NCI-H1105 treated with DMSO at 0.1 percent for 48 hours (cell line): ENCODE measurements around the gene TSPEAR.
"Not testable (repeated sequence)": the region's sequence is repeated elsewhere in the genome, so short reads cannot be mapped to it uniquely, and the experiment has no call there.

Source experiments
- DNase-seq: peaks from one replicate; lab custom pipeline; 2025; lab: John Stamatoyannopoulos, UW

TSPEAR gene

DNA sequence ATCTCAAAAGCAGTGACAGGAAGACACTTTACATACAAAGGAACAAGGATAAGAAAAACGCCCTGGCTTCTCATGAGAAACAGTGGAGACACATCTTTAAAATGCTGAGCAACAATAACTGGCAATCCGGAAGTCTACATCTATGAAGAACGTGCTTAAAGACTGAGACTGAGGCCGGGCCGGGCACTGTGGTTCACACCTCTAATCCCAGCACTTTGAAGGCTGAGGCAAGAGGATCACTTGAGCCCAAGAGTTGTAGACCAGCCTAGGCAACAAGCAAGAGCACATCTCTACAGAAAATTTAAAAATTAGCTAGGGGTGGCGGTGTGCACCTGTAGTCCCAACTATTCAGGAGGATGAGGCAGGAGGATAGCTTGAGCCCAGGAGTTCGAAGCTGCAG is 27.3 kb downstream of the TSPEAR start:
- DNase-seq: no peak

DNA sequence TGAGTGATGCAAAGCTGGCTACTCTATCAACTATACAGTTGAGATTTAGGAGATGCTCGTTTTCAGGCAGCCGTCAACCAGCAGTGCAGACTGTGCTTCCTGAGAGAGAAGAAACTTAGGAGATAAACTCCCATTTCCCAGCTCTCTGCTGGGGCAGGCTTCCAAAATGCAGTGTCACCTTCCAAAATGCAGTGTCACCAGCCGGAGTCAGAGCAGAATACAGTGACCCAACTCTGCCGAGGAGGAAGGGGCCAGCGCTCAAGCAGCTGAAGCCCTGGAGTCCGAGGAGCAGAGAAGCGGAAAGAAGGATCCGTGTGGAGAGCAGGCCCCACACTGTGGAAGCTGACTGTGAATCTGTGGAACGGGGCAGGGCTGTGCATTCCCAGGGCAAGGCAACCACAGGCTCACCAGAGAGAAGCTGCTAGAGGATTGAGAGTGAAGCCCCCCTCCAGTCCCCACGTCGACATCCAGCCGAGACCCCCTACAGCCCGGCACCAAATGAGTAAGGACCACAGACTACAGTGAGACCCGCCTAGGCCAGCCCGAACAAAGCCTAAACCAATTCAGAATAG is 28.7 kb downstream of the TSPEAR start:
- DNase-seq: no peak

DNA sequence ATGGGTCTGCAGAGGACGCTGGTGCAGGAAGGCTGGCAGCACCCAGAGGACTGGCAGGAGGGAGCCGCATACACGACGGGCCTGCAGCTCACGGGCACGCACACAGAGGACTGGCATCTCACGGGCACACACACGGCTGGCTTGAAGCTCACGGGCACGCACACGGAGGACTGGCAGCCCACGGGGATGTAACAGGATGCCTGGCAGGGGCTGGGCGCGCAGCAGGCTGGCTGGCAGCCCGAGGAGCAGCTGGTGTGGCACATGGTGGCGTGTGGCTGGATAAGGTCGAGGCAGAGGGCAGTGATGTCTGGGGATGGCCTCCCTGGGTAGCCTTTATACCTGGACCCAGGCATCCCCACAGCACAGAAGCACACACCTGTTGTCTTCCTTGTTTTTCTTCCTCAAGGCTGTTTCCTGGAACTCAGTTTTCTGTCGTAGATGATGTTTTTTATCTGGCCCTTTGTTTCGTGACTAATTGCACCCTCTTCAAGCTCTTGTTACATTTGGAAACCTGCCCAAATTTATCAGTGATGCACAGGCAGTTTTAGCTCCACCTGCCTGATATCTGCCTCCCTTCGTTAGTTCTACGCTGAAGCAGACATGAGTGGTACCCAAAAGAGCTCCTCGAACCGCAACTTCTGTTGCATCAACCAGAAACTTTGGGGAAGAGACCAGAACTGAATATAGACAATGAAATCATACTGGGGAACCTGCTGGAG is 29.4 kb downstream of the TSPEAR start, which contains the start of gene KRTAP12-1:
Gene KRTAP12-1 (minus strand): TSS at position 303 of the 719 bp plus-strand sequence. CDS start 40 bp downstream, at position 263.
- peak; percentile 98 for DNase-seq

DNA sequence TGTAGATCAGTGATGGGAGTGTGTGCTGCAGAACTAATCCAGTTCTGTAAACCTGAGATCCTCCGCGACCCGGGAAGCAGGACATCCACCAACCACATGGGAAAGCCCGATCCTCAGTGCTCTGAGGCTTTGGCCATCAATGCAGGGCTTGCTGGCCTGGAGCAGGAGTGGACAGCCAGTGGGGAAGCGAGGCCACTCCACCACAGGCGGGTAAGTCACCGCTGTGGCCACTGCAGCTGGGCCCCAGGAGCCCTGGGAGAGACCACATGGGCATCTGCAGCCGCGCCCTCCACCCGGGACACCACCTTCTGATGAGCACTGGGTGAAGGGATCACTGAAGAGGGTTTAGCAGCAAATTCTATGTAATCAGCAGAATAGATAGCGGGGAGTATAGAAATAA is 30.2 kb downstream of the TSPEAR start:
- no peak for DNase-seq

DNA sequence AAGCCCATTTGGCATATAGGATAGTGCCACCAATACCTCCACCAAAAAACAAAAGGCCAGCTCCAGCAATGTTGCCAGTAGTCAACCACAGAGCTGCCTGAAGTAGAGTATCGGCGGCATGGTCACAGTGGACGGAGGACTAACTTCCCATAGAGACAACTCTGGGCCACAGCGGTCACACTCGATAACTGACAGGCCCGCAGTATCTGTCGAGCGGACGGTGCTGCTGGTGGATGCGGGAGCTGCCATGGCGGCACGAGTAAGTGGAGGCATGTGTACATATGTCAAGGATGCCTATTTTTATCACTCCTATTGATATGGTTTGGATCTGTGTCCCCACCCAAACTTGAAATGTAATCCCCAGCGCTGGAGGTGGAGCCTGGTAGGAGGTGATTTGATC is 33.5 kb downstream of the TSPEAR start:
- DNase-seq: no peak

DNA sequence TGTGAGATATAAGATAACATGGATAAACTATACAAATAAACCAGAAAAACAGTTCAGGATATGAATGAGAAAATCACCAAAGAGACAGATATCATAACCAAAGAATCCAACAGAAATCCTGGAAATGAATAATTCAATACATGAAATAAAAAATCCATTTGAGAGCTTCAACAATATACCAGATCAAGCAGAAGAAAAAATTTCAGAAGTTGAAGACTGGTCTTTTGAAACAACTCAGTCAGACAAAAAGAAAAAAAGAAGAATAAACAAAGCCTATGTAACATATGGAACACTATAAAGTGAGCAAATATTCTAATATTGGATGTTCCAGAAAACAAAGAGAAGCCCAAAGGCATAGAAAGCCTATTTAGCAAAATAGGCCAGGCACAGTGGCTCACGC is 39.5 kb downstream of the TSPEAR start:
- no peak for DNase-seq

DNA sequence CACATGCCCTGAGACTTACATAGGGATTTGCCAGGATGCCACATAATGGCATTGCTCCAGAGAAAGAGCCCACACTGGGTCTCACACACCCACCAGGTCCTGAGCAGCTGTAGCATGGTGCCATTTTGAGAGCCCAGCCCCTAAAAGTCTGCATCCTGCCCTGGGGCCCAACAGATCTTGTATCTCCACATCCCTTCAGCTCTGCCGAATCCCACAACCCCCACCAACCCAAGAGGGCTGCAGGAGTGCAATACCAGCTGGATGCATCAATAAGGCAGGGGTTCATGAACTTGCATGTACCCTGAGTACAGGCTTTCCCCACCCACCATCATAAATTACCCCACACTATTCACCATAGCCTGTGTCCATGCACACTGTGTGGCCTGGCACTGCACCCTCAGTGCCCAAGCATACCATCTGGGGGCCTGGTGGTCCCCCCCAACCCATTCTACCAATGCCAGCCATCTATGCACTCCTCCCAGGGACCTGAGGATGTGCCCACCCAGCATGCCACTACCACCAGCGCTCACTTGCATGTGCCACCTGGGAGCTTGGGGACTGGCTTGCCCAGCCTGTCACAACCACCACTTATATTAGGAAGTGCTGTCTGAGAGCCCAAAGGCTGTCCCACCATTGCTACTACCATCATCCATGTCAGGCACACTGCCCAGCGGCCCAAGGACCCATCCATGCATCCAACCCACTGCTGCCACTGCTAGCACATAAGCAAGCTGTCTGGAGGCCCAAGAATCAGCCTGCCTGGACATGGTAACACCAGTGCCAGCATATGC is 40.5 kb downstream of the TSPEAR start:
- DNase-seq: no peak

DNA sequence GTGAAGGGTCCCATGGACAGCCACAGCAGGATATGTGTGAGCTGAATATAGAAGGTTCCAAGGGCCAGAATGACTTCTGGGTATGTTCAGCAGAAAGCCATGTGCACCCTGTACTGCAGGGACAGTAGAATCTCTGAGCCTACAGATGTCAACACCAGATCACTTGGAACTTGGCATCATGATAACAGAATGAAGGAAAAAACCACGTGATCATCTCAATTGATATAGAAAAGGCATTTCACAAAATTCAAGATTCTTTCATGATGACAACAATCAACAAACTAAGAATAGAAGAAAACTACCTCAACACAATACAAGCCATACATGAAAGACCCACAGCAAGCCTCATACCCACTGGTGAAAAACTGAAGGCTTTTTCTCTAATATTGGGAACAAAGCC is 43.8 kb downstream of the TSPEAR start:
- no peak for DNase-seq

DNA sequence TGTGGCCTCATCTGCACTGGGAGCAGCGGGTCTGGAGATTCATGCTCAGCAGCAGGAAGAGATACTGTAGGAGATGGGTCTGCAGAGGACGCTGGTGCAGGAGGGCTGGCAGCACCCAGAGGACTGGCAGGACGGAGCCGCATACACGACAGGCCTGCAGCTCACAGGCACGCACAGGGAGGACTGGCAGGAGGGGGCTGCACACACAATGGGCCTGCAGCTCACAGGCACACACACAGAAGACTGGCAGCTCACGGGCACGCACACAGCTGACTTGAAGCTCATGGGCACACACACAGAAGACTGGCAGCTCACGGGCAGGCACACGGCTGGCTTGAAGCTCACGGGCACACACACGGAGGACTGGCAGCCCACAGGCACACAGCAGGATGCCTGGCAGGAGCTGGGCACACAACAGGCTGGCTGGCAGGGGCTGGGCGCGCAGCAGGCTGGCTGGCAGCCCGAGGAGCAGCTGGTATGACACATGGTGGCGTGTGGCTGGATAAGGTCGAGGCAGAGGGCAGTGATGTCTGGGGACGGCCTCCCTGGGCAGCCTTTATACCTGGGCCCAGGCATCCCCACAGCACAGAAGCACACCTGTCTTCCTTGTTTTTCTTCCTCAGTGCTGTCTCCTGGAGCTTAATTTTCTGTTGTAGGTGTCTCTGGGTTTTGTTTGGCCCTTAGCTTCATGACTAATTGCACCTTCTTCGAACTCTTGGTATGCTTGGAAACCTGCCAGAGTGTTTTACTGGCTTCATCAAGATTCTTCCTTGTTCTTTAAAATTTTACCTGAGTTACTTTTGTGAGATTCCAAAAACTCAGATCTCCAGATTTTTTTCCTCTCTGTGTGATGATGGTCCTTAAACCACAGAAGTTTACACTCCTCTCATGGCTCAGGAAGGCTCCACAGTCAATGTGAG is 44.7 kb downstream of the TSPEAR start, which contains the start of gene KRTAP12-2:
Gene KRTAP12-2 (minus strand): TSS at position 527 of the 920 bp plus-strand sequence. CDS start 41 bp downstream, at position 486.
- peak; percentile 14 for DNase-seq

DNA sequence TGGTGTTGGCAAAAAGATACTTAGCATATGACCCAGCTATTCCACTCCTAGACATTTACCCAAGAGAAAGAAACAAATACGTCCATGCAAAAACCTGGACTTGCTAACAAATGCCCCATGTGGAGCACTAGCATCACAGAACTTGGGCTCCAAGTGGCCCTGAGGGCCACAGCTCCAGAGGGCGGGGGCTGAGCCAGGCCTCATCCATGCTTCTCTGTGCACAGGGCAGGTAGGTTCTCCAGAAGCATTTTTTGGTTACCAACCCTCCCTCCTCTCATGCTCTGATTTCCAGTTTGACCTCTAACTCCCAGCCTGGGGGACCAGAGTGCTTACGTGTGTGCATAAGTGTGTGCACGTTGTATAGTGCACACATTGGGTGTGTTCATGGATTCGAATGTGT is 46.7 kb downstream of the TSPEAR start:
- DNase-seq: no peak

DNA sequence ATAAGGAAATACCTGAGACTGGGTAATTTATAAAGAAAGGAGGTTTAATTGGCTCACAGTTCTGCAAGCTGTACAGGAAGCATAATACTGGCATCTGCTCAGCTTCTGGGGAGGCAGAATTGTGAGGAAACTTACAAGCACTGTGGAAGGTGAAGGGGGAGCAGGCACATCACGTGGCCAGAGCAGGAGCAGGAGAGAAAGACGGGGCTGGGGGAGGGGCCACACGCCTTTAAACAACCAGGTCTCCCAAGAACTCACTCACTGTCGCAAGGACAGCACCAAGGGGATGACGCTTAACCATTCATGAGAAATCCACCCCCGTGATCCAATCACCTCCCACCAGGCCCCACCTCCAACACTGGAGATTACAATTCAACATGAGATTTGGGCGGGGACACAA is 49.8 kb downstream of the TSPEAR start:
- DNase-seq: not testable (repeated sequence)

DNA sequence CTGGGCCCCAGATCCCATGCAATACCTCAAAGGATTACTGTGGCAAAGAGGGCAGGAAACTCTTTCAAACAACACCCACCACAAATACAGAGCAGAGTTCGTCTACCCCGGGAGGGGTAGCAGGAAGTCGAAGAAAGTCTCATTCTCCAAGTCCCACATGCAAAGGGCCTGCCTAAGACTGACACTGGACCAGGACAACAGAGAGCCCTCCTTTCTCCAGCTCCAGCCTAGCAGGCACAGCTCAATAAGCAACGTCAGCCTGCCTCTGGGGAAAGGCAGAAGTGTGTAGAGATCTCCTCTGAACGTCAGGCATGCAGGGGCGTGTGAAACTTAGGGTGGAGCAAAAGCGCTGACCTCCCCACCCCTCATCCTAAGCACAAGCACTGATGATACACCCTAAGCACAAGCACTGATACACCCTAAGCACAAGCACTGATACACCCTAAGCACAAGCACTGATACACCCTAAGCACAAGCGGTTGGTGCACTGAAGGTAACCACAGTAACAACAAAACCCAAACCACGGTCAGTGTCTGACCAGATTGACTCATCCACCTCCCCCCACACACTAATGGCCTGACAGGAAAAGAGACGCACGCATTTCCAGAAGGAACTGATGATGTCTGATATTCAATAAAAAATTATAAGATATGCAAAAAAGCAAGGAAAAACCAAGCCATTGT is 52.3 kb downstream of the TSPEAR start:
- DNase-seq: no peak

DNA sequence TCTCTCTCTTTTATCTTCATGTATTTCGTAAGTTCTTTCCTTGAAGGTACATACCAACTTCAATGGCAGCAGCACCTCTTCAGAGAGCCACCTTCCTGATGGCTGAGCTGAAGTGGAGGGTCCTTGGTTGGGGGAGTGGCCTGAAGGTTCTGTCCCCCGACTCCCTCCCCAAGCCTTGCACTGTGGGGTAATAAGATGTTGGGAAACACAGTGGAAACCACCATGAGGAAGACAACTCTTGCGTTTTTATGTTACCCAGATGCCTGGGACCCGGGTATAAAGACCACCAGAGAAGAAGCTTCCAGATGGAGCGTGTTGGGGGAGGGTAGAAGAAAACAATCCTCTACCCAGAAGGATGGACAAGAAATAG is 52.8 kb downstream of the TSPEAR start:
- DNase-seq: no peak

DNA sequence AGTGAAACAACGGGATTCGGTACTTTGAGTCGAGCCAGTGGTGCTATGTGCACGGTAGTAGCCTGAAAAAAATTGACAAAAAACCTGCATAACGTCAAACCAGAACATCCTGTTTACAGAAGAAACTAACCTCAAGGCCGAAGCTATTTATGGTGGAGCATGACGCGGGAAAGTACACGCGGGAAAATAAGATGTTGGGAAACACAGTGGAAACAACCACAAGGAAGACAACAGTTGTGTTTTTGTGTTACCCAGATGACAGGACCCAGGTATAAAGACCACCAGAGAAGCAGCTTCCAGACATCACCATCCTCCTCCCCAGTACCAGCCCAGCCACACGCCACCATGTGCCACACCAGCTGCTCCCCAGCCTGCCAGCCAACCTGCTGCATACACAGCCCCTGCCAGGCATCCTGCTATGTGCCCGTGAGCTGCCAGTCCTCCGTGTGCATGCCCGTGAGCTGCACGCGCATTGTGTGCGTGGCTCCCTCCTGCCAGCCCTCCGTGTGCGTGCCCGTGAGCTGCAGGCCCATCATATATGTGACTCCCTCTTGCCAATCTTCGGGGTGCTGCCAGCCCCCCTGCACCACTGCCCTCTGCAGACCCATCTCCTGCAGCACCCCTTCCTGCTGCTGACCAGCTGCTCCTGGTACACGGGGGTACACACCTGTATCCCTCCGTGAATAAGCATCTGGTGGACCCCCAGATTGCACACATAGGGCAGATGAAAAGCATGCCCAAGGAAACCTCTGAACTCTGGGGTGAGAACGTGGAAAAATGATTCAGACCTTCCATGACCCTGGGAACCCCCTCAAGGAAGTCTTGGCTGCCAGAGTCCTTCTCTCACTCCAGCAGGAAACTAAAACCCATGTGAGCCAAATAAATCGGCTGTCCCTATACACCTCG is 53.5 kb downstream of the TSPEAR start, which contains the start of gene KRTAP12-3:
Gene KRTAP12-3 (plus strand): TSS at position 298 of the 906 bp plus-strand sequence. CDS start 48 bp downstream, at position 346.
- DNase-seq: no peak

DNA sequence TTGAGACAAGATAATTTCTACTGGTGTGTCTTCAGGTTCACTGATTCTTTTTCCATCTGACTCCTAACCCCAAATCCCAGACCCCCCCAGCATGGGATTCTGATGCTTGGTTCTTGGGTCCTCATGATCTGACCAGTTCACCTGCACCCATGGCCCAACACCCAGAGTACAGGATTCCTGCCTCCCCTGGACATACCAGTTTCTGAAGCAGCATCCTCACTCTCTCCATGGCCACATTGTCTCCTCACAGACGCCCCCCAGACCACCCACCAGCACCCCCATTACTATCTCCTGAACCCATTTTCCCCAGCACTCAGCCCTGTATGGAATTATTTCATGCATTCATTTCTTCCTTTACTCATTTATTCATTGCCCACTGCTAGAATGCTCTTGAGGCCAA is 54.5 kb downstream of the TSPEAR start:
- DNase-seq: no peak

DNA sequence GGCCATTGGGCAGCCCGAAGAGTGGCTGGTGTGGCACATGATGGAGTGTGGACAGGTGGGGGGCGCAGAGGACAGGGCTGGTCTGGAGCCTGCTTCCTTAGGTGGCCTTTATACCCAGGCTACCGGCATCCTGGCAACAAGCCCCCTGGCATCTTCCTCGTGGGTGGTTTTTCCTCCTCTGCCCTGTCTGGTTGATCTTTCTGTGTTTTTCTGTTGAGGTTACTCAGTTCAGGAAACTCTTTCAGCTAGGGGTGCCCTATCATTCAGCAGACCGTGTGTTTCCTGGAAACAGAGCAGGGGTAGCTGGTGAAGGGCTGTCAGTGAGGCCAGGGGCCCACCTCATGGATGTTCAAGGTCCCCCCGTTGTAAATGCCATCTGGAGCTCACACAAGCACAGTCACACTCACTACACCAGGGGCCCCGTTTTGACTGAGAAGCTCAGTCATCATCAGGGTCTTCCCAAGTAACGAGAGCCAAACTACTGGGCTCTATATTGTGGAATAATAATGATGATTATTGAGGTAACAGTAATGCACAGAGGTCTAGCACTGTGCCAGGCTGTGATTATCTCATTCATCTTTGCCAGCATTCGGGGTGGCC is 56.7 kb downstream of the TSPEAR start, which contains the start of gene KRTAP12-4:
Gene KRTAP12-4 (minus strand): TSS at position 84 of the 600 bp plus-strand sequence. CDS start 45 bp downstream, at position 39.
- DNase-seq: no peak

DNA sequence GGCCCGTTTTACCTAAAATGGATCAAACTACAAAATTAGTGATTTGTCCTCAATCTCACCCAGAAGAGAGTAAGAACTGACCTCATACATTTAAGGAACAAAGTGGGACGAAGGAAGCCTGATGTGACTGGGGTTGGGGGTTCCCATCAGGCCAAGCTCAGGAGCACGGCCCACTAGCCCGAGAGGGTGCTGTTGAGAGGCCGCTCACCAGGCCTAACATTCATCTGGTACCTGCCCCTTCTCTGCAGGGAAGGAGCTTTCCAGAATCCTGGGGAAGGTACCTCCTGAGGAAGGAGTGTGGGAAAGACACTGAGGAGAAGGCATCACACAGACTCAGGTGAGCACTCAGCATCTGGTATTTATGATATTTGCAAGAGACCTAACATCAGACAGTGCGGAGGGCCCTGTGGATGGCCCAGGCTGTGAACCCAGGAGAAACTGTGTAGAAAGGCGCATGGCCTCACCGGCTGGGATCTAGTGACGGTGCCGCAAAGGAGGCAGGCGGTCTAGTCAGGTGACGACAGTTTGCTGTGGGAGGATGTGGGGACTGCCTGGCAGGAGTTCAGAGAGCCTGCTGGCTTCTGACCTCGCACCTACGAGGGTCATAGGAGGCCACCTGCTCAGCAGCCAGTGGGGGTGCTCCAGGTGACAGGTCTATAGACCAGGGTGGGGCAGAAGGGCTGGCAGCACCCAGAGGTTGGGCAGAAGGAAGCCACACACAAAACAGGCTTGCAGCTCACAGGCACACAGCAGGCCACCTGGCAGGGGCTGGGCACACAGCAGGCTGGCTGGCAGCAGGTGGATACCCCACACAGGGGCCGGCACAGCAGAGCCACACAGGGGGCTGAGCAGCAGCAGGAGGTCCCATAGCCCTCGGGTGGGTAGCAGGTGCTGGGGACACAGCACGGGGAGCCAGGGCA is 57.5 kb downstream of the TSPEAR start:
- DNase-seq: no peak

DNA sequence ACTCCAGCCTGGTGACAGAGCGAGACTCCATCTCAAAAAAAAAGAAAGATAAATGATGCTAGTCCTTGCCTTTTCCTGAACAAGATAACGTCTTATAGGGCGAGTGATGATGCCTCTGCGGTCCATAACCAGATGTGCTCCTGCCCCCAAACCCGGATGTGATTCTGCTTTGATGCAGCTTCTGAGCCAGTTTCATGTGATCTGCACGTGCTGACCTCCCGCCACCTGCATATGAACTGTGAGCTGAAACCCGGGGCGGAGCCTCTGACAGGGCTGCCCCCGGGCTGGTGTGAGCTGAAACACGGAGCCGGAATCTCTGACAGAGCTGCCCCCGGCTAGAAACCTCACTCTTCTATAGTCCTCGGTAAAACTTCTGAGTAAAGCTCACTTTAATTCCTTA is 58.2 kb downstream of the TSPEAR start:
- no peak for DNase-seq
